HL-60 (cell line): ENCODE data around the gene DESI1.

Experiments used
- CTCF ChIP-seq: IDR thresholded peaks from one replicate; pipeline ENCODE4 v1.5.1; 2011; ENCODE audit warnings: low read length, control low read depth, inconsistent platforms; ENCODE audit not compliant: insufficient read depth
- POLR2AphosphoS5 ChIP-seq: IDR thresholded peaks from 2 replicates; pipeline ENCODE4 v1.6.1; 2012; ENCODE audit warnings: low read depth
- REST ChIP-seq: IDR thresholded peaks from 2 replicates; pipeline ENCODE4 v1.6.1; 2012; ENCODE audit warnings: low read depth; ENCODE audit not compliant: insufficient replicate concordance

- TF ChIP-seq CTCF (no peak), REST (no peak), POLR2AphosphoS5 (no peak)
Observed at GRCh38 chr22:41600976-41601375, 19.9 kb downstream of the DESI1 start.
